IPS-18c (cell line): ENCODE measurements around the gene SNN.

Experiments
- H3K4me3 ChIP-seq: 2 replicates; pipeline ENCODE4 v1.7.0; 2013; ENCODE audit warnings: low read depth, mild to moderate bottlenecking, low read length, moderate library complexity; ENCODE audit not compliant: insufficient read depth
- H3K9me3 ChIP-seq: one replicate; pipeline ENCODE4 v1.6.1; 2013; ENCODE audit warnings: mild to moderate bottlenecking, low read length, moderate library complexity; ENCODE audit not compliant: control insufficient read depth, insufficient read depth

Gene SNN

DNA sequence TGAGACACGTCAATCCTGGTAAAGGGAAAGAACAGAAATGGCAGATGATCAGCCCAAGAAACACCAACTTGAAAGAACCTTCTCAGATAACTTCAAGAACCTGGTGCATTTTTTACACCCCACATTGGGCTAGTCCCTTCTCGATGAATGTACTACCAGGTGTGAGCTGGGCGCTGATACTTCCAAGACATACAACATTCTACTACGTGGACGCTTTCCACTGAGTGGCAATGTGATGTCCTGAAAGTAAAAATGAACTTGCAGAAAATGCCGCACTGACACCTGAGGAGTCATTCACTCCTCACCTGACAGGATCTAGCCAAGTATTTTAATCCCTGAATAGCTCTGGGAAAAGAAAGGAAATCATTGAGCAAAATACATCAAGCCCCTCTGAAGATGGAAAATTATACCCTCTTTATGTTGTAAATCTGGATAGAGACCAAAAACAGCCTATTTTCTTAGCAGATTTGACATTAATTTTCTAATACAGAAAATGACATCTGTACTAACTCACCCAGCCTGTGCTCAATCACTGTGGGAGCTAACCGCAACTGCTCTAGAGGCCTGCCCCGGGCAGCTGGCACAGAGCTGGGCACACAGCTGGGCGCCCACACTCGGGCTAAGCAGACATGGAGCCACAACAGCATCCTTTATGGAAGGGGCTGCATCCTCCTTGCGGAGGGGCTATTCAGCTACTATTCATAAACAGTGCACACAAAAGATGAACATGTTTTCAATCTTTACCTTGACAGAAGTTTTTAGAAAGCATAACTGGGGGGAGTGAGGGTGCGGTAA is 16.2 kb downstream of the SNN start:
- H3K9me3 ChIP-seq = no peaks in the 10 kb centered on the region
- H3K4me3 ChIP-seq = no peak overlapping the region

DNA sequence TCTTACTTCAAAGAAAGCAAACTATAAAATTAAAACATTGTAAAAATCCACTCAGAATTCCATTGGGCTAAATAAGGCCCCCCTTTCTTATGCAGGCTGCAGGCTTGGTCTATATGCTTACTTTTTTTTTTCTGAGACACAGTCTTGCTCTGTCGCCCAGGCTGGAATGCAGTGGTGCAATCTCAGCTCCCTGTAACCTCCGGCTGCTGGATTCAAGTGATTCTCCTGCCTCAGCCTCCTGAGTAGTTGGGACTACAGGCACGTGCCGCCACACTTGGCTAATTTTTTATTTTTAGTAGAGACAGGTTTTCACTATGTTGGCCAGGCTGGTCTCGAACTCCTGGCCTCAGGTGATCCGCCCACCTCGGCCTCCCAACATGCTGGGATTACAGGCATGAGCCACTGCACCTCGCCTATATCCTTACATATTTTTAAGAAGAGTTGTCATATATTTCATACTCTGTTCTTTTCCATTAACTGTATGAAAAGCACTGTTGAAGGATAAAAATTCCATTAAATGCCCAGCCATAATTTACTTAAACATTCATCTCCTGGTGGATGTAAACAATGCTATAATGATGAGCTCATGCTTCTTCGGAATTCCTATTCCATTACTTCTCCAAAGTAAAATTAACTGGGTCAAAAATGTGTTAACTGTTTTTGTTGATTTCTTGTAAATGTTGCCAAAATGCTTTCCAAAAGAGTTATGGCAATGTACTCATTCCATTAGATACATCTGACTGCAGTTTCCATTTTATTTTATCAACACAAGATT is 17.8 kb downstream of the SNN start:
- Histone ChIP-seq H3K4me3 (no peak overlapping the region), H3K9me3 (no peaks in the 10 kb centered on the region)

DNA sequence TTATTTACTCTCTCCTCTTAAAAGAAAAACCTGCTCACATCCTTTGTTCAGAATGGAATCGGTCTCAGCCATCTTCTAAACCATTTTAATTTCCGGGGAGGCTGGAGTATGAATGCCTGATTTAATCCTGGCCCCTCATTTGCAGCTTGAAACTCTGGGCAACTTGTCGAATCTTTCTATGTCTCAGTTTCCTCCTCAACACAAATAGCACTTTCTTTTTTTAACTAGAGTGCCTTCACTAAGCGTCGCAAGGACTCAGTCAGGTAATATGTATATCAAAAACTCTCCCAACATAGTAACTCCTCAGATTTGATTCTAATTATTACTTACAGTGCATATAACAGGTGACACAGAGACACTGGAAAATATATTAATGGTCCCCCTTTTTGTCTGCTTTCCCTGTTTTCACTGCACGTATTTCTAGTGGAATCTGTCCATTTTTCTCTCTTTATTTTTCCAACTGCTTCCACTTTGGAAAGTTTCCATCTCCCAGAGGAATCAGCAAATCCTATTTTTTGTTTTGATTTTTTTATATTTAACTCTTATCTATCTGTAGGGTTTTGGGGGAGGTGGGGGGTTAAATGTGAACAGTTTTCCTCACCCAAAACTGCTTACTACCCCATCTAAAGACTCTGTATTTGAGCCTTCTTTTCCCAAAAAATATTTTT is 18.6 kb downstream of the SNN start:
- Histone ChIP-seq H3K9me3 (no peaks in the 10 kb centered on the region), H3K4me3 (no peak overlapping the region)

DNA sequence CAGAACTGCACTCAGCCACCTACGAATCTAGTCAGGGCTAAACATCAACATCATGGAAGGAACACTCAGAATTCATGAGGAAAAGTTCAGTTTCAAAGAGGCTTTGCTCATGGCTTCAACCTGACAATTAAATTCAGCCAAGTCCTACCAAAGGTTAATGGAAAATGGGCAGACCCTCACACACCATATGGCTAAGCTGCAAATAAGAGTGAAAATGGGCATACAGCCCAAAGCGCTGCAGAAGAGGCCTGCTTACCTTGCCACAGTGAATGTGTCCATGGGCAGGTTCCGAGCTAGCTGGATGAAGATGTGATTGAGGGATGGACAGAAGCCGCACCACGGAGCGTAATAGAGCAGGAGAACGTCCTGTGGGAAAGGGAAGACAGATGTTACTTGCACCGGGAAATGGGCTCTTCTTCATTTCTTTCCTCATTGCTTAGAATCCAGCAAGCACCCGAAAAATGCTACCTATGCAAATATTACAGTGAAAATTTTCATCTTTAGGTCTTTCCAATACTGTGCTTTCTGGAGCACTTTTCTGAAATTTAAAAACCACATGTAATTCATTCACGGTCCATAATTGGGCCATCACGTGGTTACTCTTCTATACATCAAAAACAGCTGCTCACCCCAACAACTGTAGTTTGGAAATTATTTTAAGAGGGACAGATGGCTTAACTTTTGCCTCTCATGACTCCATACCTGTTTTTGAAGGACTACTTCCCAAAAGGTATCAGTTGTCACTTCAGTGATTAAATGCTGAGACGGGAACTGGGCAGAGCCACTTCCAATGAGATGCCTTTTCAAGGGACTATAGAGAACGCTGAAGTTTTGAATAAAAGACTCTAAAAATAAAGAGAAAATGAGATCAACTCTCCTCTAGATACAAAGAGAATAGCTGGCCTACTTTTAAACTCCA is 19.6 kb downstream of the SNN start:
- Histone ChIP-seq H3K4me3 (no peak overlapping the region), H3K9me3 (no peaks in the 10 kb centered on the region)

DNA sequence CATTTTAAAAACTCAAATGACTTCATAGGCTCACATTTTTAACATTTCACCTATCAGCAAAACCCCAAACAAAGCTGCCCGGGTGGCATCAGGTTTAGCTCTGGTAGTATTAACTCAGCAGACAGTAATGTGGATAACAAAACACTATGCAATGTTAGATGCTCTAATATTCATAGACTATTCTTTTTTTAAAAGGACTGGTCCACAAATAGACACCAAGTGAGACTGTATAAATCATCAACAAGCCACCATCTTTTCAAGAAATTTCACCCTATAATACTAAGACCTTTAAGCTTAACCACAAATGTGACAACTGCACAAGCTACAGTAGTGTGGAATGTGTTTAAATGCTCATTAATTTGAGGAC is 20.2 kb downstream of the SNN start:
- no peak overlapping the region for H3K4me3 ChIP-seq
- no peaks in the 10 kb centered on the region for H3K9me3 ChIP-seq

DNA sequence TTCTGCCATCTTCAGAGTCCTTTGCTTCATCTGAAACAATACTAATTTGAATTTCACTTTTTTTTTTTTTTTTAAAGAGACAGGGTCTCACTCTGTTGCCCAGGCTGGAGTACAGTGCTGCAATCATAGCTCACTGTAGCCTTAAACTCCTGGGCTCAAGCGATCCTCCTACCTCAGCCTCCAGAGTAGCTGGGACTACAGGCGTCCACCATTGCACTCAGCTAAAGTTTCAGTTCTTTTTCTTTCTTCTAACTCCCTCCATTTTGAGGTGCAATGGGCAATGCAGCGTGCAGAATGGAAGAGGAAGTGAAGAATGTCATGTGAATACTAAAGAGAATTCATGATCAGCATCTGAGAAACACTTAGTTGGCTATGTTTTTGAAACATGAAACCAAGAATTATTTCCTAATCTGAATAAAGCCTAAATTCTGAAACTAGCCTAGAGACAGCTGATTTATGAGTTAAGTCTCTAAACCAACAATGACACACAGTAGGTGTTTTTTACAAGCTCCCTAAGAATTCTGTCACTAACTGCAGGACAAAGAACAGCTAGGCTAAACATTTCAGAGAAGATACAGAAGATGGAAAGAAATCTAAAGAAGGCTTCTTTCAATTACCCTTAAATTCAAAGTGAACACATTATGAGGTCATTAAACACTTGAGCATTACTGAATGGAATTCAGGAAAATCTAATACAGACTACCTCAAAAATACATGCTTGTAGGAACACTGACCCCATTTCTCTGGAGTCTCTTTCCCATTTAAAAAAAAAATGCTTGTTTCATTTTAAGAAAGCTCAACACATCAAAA is 21.0 kb downstream of the SNN start:
- H3K9me3 ChIP-seq = no peaks in the 10 kb centered on the region
- H3K4me3 ChIP-seq = no peak overlapping the region

DNA sequence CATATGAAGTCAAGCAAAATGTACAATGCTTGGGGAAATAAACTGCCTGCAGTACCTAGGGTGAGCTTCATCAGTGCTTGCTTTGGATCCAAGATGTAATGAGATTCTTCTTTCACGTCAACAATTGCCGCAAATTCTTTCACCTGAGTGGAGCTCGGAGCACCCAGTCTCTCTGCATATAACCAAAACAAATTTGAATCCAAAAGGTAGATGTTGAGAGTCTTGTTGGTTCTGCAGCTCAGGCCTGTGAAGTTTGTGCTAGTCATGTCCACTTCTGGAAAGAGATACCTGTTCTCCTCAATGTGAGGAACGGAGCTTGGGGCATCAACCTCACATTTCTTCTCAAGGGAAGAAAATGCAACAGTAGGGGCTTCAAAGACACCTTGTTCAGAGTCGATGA is 23.0 kb downstream of the SNN start:
- Histone ChIP-seq H3K9me3 (no peaks in the 10 kb centered on the region), H3K4me3 (no peak overlapping the region)

DNA sequence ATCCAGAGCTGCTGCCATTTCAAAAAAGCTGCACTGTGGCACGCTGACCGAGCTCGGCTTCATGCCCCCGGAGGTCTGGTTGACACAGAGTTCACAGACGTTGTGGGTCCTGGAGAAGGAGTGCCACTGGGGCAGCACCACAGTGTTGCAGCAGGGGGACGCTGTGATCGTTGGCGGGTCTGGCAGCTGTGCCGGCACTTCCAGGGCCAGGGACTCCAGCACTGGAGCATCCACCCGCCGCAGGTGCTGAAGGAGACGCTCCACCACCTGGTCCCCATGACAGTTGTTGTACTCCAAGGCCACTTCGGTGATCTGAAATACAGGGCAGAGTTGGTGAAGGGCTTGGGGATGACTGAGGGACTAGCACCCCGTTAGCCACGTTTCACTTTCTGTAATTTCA is 23.5 kb downstream of the SNN start:
- H3K4me3 ChIP-seq = no peak overlapping the region
- no peaks in the 10 kb centered on the region for H3K9me3 ChIP-seq

DNA sequence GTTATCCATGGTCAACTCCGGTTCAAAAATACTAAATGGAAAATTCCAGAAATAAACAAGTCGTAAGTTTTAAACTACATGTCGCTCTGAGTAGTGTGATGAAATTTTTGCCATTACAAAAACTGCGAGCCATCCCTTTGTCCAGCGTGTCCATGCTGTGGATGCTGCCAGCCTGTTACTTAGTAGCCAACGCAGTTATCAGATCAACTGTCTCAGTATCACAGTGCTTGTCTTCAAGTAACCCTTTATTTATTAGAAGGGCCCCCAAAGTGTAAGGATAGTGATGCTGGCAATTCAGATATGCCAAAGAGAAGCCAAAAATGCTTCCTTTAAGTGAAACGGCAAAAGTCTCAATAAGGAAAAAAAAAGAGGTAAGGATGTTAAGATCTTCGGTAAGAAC is 23.9 kb downstream of the SNN start:
- Histone ChIP-seq H3K4me3 (no peak overlapping the region), H3K9me3 (no peaks in the 10 kb centered on the region)

DNA sequence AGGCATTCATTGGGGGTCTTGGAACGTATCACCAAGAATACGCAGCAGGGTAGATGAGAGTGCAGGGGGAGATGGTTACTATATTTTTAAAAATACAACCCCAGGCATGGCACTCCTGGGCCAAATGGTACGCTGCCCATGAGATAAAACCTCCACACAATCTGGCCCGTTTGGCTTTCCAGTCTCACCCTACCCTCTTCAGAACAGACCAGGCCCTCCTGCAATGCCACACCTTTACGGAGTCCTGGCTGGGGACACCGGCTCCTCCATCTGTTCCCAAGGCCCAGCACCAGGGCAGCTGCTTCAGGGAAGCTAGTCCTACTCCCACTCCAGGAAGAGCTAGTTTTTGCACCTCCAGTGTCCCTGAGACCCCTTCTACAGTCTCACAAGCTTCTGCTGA is 24.4 kb downstream of the SNN start:
- no peak overlapping the region for H3K4me3 ChIP-seq

DNA sequence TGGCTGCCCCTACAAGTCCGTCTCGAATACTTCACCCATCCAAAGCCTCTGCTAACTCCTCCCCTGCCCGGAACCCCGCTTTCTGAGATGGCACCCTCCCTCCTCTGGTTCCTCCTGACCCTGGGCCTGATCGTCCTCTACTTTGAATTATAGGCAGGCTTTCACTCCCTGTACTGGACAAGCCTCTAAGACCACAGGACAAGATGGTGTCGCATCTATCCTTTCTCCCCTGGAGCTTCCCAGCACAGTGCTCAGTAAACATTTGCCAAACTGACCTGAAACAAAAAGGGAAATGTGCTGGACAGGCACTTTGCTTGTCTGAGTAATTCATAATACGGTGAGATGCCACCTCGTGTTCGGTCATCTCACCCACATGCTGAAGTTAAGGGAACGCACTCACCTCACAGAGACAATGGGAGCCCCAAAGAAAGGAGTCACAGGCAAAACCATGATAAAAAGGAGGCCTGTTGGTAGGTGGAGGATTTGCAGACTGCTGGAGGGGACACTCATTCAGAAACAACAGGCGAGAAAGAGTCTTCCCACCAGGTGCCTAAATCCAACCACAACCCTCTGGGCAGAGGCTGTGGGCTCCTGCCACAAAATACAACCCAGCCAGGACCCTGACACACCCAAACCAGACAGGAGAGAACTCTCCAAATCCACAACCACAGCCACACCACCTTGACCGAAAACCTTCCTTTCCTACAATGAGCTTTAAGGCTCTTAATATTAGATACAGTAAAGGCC is 28.2 kb downstream of the SNN start:
- no peak overlapping the region for H3K4me3 ChIP-seq
- H3K9me3 ChIP-seq = no peaks in the 10 kb centered on the region

More for the DNA sequence above, 24.4 kb downstream of the SNN start:
- no peaks in the 10 kb centered on the region for H3K9me3 ChIP-seq

DNA sequence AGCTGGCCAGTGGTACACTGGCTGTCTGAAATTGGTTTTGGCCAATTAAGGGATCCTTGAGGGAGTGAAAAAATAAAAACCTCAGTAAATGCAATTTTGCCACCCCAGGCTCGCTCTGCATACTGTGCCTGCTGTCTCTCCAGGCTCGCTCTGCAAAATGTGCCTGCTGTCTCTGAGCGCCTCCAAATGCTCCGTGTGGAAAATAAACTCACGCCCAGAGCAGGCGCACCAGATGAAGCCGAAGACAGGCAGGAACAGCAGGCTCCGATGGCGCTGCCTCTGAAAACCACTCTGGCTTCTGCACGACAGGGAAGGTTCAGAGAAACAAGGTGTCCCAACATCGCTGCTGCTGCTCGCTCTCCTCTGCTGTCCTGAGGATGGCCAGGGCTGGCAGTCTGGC is 29.1 kb downstream of the SNN start:
- no peaks in the 10 kb centered on the region for H3K9me3 ChIP-seq
- H3K4me3 ChIP-seq = no peak overlapping the region

DNA sequence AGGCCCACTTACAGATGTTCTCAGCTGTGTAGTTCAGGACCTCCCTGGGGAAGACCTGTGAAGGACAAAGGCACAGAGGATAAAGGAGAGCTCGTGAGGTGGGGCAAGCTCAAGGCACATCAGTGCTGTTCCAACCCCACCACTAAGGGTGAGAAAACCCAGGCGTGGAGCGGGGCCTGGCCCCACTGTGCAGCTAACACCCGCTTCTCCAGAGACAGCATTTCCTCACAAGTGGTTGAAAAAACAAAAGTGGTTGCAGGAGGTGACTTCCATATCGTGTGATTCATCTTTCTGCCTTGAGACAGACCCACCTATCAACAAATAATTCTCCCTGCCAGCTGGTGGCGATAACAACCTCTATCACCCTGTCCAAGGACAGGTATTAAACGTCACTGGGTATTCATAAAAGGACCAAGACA is 30.0 kb downstream of the SNN start:
- Histone ChIP-seq H3K9me3 (no peaks in the 10 kb centered on the region), H3K4me3 (no peak overlapping the region)

DNA sequence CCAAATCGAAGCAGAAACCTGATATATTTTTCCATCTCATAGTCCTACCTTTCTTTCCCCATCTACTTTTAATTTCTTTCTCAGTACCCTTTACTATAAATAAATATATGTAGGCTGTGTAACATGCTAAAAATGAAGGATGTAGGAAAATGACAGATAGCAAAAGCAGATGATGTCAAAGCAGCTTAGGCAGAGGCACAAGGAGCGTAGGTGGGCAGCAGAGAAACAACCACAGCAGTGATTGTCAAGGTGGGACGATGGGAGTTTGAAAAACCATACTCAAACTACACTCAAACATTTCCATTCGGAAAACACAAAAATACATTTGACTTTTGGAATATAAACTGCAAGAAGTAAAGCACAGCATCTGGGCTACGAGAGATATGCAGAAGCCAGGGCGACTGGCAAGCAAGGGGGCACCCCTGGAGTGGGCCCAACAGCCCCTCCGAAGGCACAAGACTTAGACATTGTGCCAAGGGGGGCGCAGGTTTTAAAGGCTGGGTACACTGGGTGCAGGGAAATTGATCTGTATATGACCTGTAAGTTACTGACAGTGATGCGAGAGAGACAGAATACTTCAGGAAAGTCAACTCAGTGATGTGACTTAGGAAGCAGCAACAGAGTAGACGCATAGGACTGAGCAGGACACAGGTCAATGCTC is 31.1 kb downstream of the SNN start:
- no peak overlapping the region for H3K4me3 ChIP-seq
- H3K9me3 ChIP-seq = no peaks in the 10 kb centered on the region

DNA sequence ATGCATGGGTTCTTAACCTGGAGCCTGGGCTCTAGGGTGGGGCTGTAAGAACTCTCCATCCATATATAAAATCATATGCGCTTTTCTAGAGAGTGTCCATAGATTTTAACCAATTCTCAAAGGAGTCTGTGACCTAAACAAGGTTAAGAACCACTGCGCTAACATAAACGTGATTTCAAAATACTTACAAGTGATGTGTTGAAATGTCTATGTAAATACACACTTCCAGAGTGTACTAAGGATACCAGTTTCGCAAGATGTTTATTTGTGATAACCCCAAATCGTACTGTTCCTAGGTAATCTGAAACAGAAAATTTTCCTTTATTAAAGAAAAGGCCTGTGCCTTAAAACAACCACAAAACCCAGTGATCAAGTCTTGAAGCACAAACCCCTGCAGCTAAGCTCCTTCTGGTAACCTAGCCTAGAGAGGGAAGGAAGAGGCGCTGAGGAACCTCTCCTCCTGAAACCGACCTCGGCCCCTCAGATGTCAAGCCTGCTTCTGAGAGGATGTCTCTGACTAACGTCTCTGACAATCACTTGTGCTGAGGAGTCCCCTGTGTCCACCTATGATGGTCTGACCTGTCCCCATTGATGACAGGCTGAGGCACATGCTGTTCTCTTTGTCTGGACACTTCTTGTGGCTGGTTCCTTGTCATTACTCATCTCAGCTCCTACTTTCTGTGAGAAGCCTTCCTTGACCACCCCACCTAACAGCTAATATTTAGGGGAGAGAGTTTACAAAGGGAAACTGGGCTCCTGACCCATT is 32.2 kb downstream of the SNN start:
- no peak overlapping the region for H3K4me3 ChIP-seq
- no peaks in the 10 kb centered on the region for H3K9me3 ChIP-seq
